Measurements from ENCODE around the gene AMD1.

The AMD1 gene

GRCh38 chr6:110938171-110938570 is 63.6 kb downstream of the AMD1 start:
- DNase-seq (ENCODE audit: low read depth): no peak
- no peak overlapping the region for H3K4me3 ChIP-seq (ENCODE audit: low read depth, low read length)
- no peak for TF ChIP-seq CTCF (conservative IDR thresholded peaks at IDR 0.05; ENCODE audit: low read depth, low read length)

GRCh38 chr6:110939429-110940200 is 65.0 kb downstream of the AMD1 start:
- TF ChIP-seq CTCF (conservative IDR thresholded peaks at IDR 0.05; ENCODE audit: low read depth, low read length): no peak
- no peak overlapping the region for H3K4me3 ChIP-seq (ENCODE audit: low read depth, low read length)
- no peak for DNase-seq (ENCODE audit: low read depth)

- DNase-seq (ENCODE audit: low read depth): peak; percentile 76
- no peak overlapping the region for H3K4me3 ChIP-seq (ENCODE audit: low read depth, low read length)
- TF ChIP-seq CTCF (conservative IDR thresholded peaks at IDR 0.05; ENCODE audit: low read depth, low read length): no peak
Measured at GRCh38 chr6:110944681-110945151, 70.1 kb downstream of the AMD1 start.
